ENCODE results near the gene VEGFC. TPM values are rescaled to one million over a fixed set of nuclear protein-coding genes. Genes with fewer than 3 reads are reported as not detected.

VEGFC gene
- polyA plus RNA-seq, 1 donor (not counting 4 experiments of a cell fraction or from before 2014, with no cell fraction given): 19.4 TPM

DNA sequence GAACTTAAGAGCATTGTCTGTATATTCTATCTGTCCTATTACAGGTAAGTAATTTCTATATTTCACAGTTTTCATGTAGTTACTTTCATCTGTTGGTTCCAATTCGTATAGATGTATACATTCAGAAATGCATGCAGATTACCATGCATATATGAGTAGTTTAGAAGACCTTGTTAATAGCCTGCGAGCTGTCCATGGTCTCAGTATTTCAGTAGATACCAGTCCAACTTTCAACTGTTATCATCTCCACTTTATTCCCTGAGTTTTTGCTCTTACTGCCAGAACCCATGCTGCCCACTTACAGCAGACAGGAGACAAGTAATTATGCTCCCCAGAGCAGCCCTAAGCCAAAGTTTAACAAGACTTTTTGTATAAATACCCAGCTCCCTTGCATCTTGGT, 37.7 kb downstream of the VEGFC start:
- H3K27me3 ChIP-seq (ENCODE audit: control insufficient read depth, extremely low read depth, insufficient read depth, low read length): no peaks in the 10 kb centered on the region
- no peak overlapping the region for H3K9ac ChIP-seq (ENCODE audit: control insufficient read depth, extremely low read depth, insufficient read depth, low read length)
- H3K27ac ChIP-seq (ENCODE audit: control insufficient read depth, insufficient read depth, low read length): no peak overlapping the region
- peaks cover 7% of the 10 kb centered on the region for H3K4me1 ChIP-seq (ENCODE audit: control insufficient read depth, extremely low read depth, insufficient read depth, low read length)
- peaks cover 16% of the 10 kb centered on the region for H4K20me1 ChIP-seq (ENCODE audit: control insufficient read depth, extremely low read depth, insufficient read depth, low read length)
- H3K4me2 ChIP-seq (ENCODE audit: control insufficient read depth, extremely low read depth, insufficient read depth, low read depth, low read length): no peak overlapping the region
- H3K4me3 ChIP-seq (ENCODE audit: control insufficient read depth in 2 of 3, extremely low read depth in 1 of 3, insufficient read depth in 2 of 3, low read depth in 1 of 3, low read length in 3 of 3): no peak overlapping the region
- TF ChIP-seq EZH2 (IDR thresholded peaks at IDR 0.05; ENCODE audit: low read length): no peak
- TF ChIP-seq, protein P1, sequence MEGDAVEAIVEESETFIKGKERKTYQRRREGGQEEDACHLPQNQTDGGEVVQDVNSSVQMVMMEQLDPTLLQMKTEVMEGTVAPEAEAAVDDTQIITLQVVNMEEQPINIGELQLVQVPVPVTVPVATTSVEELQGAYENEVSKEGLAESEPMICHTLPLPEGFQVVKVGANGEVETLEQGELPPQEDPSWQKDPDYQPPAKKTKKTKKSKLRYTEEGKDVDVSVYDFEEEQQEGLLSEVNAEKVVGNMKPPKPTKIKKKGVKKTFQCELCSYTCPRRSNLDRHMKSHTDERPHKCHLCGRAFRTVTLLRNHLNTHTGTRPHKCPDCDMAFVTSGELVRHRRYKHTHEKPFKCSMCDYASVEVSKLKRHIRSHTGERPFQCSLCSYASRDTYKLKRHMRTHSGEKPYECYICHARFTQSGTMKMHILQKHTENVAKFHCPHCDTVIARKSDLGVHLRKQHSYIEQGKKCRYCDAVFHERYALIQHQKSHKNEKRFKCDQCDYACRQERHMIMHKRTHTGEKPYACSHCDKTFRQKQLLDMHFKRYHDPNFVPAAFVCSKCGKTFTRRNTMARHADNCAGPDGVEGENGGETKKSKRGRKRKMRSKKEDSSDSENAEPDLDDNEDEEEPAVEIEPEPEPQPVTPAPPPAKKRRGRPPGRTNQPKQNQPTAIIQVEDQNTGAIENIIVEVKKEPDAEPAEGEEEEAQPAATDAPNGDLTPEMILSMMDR (optimal IDR thresholded peaks at IDR 0.05 in 1 of 3, IDR thresholded peaks at IDR 0.05 in 1 of 3, conservative IDR thresholded peaks at IDR 0.05 in 1 of 3; ENCODE audit: extremely low read depth in 1 of 3, insufficient read depth in 2 of 3, low read length in 3 of 3): no peak
- FAIRE-seq (no peak), DNase-seq (ENCODE audit: low read depth, low spot score) (no peak)
- H3K36me3 ChIP-seq (ENCODE audit: control insufficient read depth in 2 of 2, extremely low read depth in 1 of 2, insufficient read depth in 2 of 2, low read length in 2 of 2): no peaks in the 10 kb centered on the region
- H2AFZ ChIP-seq (ENCODE audit: control insufficient read depth, low read length): no peak overlapping the region
- dilution Hi-C loops (cut with MboI; ENCODE audit: extremely low pct_ligation_motif_present, low sequenced_read_pairs): no loop called here
- no peaks in the 10 kb centered on the region for H3K9me3 ChIP-seq (ENCODE audit: control insufficient read depth, low read depth, low read length)
- peaks cover 93% of the 10 kb centered on the region for H3K79me2 ChIP-seq (ENCODE audit: control insufficient read depth, insufficient read depth, low read length)
- H3K9me1 ChIP-seq (ENCODE audit: control insufficient read depth, extremely low read depth, insufficient read depth, low read length): peaks cover 3% of the 10 kb centered on the region

DNA sequence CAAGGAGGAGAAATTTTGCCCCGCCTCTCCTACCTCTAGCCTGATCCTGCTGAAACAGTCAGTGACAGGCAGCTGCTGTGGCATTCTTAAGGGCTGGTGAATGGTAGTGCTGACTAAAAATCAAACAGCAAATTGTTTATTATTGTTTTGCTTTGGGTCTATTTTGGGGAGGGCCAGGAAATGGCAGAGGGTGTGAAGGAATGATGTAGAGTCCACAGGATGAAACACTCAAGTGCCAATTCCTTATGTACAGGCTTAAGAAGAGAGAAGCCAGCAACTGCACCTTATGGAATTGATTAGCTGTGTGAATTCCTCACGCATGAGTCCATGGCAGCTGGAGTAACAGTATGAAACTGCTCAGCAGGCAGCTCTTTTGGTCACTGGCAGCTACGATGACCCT, 39.7 kb downstream of the VEGFC start:
- Histone ChIP-seq H3K4me1 (ENCODE audit: control insufficient read depth, extremely low read depth, insufficient read depth, low read length) (peaks cover 7% of the 10 kb centered on the region), H3K9me1 (ENCODE audit: control insufficient read depth, extremely low read depth, insufficient read depth, low read length) (peaks cover 3% of the 10 kb centered on the region), H2AFZ (ENCODE audit: control insufficient read depth, low read length) (no peak overlapping the region), H3K4me3 (ENCODE audit: control insufficient read depth in 2 of 3, extremely low read depth in 1 of 3, insufficient read depth in 2 of 3, low read depth in 1 of 3, low read length in 3 of 3) (no peak overlapping the region), H3K36me3 (ENCODE audit: control insufficient read depth in 2 of 2, extremely low read depth in 1 of 2, insufficient read depth in 2 of 2, low read length in 2 of 2) (no peaks in the 10 kb centered on the region), H3K4me2 (ENCODE audit: control insufficient read depth, extremely low read depth, insufficient read depth, low read depth, low read length) (no peak overlapping the region), H3K9ac (ENCODE audit: control insufficient read depth, extremely low read depth, insufficient read depth, low read length) (no peak overlapping the region), H3K27me3 (ENCODE audit: control insufficient read depth, extremely low read depth, insufficient read depth, low read length) (no peaks in the 10 kb centered on the region), H3K79me2 (ENCODE audit: control insufficient read depth, insufficient read depth, low read length) (peaks cover 93% of the 10 kb centered on the region), H4K20me1 (ENCODE audit: control insufficient read depth, extremely low read depth, insufficient read depth, low read length) (peaks cover 16% of the 10 kb centered on the region), H3K27ac (ENCODE audit: control insufficient read depth, insufficient read depth, low read length) (peak overlapping the region; percentile 11), H3K9me3 (ENCODE audit: control insufficient read depth, low read depth, low read length) (no peaks in the 10 kb centered on the region)
- TF ChIP-seq, protein P1 (optimal IDR thresholded peaks at IDR 0.05 in 1 of 3, IDR thresholded peaks at IDR 0.05 in 1 of 3, conservative IDR thresholded peaks at IDR 0.05 in 1 of 3; ENCODE audit: extremely low read depth in 1 of 3, insufficient read depth in 2 of 3, low read length in 3 of 3): no peak
- no peak for TF ChIP-seq EZH2 (IDR thresholded peaks at IDR 0.05; ENCODE audit: low read length)
- FAIRE-seq (peak; percentile 41), DNase-seq (ENCODE audit: low read depth, low spot score) (no peak)
- dilution Hi-C loops (cut with MboI; ENCODE audit: extremely low pct_ligation_motif_present, low sequenced_read_pairs): no loop called here

Measured in keratinocyte (primary cell).